GM18867 (cell line): ENCODE results near the gene MIEF2.

Source experiments
- ATAC-seq: cut with Tn5 transposase; IDR thresholded peaks from one replicate; pipeline ENCODE4 v1.9.1; 2021; ENCODE audit warnings: mild to moderate bottlenecking, moderate library complexity; ENCODE audit not compliant: unreplicated experiment

Gene MIEF2

GRCh38 chr17:18254888-18255649, 5.4 kb upstream of the MIEF2 start:
- no peak for ATAC-seq

DNA sequence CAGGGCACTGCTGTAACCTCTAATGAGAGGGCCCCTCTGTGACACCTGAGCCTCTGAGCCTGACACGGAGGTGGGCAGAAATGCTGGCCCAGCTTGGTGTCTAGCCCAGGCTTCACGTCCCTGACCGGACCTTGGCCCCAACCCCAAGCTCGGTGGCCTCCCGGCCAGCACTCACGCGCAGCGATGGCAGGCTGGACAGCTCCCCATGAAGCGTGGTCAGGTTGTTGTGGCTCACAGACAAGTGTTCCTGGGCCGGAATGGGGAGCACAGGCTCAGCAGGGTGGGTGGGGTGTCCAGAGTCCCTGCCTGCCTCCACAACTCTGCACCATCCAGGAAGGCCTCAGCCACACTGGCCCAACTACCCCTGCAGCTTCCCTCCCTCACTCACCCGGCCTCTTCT, 4.1 kb upstream of the MIEF2 start:
- no peak for ATAC-seq

DNA sequence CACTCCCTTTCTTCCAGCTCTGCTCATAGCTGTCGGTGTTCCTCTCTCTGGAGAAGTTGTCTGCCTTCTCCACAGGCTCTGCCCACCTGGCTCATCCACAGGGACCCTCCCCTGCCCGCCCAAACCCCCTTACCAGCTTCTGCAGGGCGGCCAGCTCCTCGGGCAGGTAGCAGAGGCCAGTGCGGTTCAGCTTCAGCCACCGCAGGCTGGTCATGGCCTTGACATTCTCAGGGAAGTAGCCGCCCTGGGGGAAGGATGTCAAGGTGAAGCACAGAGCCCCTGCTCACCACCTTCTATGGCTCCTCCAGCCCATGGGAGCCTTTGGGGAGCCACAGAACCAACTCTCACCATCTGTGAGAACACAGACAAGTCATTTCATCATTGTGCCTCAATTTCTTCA, 3.7 kb upstream of the MIEF2 start:
- ATAC-seq = no peak

DNA sequence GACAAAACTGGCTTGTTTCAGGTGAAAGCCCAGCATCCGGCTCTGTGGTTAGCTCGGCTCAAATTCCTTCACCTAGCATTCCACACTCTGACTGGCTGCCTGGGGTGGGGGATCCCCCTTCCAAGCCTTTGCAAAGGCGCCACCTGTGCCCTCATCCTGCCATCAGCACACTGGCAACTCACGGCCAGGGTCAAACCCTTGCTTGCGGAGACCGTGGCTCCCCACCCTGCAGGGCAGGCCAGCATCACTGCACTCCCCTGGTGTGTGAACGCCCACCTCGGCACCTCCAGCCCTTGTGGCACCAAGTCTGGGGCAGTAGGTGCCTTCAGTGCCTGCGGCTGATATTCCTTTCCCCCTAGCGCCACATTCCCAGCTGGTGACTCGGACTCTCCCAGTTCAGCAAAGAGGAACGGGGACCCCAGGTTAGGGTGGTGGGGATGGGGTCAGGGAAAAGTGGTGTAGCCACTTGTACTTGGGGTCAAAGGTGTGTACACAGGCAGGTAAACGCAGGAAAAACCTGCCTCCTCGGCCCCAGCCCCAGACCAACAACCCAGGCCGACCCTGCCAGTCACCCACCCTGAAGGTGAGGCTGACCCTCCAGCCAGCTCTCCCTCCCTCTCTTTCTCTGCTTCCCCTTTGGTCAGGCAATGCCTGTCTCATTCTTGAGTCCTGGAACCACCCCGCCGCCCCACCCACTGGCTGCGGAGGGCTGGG, 3.0 kb upstream of the MIEF2 start:
- ATAC-seq = peak; percentile 3

- peak; percentile 28 for ATAC-seq
Observed at GRCh38 chr17:18257982-18258355, 2.5 kb upstream of the MIEF2 start.

DNA sequence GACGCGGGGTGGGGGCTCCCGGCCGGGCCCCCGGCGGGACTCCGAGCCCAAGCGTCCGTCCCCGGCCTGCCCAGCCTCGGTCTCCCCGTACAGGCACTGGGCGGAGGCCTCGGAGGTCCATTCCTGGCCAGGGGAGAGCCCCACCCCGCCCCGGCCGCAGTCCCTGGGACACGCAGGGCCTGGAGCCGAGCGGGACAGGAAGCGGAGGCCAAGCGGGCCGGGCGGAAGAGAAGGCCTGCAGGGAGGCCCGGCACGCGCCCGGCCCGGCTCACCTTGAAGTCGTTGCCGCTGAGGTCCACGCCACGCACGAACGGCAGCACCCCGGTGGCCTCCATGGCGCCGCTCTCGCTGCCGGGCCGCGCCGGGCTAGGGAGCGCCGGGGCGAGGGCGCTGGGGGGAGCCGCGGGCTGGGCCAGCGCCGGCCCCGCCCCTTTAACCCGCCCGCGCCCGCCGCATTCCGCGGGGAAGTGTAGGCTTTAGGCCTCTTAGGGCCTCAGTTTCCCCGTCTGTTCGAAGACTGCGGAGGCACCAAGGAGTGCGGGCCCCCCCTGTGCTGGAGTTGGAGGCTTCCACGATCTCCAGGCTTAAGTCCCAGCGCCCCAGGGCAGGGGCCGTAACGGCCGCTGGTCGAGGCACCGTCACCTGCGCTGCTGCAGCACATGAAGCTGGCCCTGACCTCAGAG, 2.0 kb upstream of the MIEF2 start, which contains the start of gene FLII:
Gene FLII, minus strand, starts transcription at position 383 of the 683 bp plus-strand sequence. Its CDS starts 48 bp downstream, at position 335.
- ATAC-seq = peak; percentile 28

DNA sequence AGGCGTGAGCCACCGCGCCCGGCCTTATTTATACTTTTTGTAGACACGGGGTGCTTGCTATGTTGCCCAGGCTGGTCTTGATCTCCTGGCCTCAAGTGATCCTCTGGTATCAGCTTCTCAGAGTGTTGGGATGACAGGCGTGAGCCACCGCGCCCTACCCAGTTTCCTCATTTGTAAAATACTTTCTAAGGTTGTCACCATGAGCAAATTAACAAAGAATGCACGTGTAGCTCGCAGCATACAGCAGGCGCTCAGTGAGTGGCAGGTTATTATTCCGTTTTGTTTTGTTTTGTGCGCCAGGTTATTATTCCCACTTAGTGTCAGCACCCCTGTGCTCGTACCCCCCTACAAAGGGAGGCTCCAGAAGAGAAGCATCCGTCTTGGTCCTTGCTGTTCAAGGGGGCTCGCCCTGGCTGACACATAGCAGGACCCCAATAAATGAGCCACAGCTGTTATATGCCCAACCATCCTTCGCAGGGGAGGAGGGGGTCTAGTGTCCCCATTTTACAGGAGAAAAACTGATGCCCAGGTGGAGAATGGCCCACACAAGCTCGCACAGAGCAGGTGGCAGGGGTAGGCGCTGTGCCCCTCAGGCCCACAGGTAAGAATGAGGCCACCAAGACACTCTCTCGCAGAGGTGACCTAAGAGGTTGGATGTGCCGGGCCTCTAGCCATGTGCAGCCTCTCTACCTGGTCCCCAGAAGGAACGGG, 686 bp upstream of the MIEF2 start:
- peak; percentile 2 for ATAC-seq

- ATAC-seq = peak; percentile 5
Observed at GRCh38 chr17:18261146-18261515, 669 bp downstream of the MIEF2 start.

- no peak for ATAC-seq
Observed at GRCh38 chr17:18261659-18262058, 1.2 kb downstream of the MIEF2 start.

GRCh38 chr17:18262111-18262510, 1.6 kb downstream of the MIEF2 start:
- no peak for ATAC-seq

DNA sequence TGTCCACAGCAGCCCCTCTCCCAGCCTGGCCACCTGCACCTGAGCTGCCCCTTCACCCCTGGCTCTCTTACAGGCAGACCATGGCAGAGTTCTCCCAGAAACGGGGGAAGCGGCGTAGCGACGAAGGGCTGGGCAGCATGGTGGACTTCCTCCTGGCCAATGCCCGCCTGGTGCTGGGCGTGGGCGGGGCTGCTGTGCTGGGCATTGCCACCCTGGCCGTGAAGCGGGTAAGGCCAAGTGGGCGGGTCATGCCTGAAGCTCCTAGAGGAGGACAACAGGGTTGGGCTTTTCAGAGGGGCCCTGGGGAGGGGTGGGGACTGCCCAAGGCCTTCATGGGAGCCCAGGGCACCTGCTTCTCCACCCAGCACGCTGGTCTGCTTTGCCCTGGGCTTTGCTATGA, 2.2 kb downstream of the MIEF2 start:
- no peak for ATAC-seq

- ATAC-seq = no peak
Observed at GRCh38 chr17:18263885-18264682, 3.6 kb downstream of the MIEF2 start.

DNA sequence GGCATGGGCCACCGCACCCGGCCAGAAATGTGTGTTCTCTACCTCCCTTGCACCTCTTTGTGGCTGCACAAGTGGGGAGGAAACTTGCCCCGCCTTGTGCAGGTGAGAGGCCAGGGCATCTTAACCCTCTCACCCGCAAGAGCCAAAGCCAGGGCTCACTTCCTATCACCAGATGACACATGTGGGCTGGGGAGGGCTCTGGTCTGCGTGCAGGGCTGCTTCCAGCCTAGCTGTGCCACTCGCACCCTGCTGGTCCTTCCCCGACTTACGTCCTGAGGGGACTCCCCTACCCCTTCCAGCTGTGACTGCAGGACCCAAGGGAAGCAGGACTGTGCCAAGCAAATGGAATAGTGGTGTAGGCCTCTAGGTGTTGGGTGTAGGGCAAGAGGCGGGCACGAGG, 6.9 kb downstream of the MIEF2 start:
- no peak for ATAC-seq

DNA sequence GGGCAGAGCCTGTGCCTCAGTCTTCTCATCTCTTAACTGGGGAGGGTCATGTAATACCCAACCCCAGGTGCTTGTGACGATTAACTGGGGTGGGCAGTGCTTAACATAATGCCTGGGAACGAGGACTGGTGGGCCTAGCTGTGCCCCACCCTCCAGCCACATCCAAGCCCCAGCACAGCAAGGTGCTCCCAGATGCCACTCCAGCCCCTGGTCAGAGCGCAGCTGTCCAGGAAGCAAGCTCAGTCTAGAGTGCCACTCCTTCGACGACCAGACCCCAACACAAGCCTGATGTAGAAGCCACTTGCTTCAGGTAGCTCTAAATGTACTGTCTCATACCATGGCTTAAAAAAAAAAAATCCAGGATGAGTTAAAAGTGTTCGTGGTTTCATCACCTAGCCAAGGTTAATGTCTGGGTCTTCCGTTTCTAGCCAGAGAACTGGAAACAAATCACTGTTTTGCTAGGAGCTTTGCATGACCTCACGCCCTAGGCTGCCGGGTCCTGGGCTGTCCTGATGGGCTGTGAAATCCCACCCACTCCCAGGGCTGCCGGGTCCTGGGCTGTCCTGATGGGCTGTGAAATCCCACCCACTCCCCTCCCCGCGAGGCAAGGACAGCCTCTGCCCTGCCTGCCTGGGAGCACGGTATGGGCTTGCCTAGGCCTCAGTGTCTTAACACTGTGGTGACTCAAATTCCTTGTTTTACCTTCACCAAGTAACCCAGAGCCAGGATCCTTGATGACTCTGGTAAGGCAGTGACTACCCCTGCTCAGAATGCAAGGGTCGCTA, 7.7 kb downstream of the MIEF2 start:
- ATAC-seq = no peak

GRCh38 chr17:18270046-18270931, 9.8 kb downstream of the MIEF2 start:
- ATAC-seq = no peak

DNA sequence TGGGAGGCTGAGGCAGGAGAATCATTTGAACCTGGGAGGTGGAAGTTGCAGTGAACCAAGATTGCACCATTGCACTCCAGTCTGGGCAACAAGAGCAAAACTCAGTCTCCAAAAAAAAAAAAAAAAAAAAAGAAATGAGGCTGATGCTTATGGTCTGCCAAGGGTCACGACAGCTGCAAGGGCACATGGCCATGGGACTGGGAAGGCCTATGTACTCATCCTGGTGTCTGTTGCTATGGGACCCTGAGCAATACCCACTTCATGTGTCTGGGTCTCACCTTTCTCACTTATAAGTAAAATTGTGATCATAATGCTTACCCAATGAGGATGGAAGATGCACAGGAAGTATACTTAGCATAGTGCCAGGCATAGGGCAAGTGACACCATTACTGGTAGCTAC, 16.6 kb downstream of the MIEF2 start:
- no peak for ATAC-seq

DNA sequence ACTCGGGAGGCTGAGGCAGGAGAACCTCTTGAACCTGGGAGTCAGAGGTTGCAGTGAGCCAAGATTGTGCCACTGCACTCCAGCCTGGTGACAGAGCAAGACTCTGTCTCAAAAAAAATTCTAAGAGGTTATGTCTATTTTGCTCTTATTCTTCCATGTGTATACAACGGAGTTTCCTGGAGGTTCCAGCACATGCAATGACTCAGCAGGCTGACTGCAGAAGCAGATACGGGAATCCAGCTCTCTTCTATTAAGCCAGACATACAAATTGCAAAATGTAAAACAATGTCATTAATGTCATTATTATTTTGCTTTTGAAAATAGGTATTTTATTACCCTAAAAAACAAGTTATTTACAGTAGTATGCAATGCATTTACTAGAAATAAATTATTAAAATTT, 18.4 kb downstream of the MIEF2 start:
- no peak for ATAC-seq

GRCh38 chr17:18280249-18280648, 19.8 kb downstream of the MIEF2 start:
- no peak for ATAC-seq
